IMR-90 (cell line): ENCODE results near the gene FBLN7. TPM values are rescaled to one million over a fixed set of nuclear protein-coding genes. Genes with fewer than 3 reads are reported as not detected.

Source experiments
- ATAC-seq: fragments of 200-7000 bp; cut with Tn5 transposase; 2 replicates; pipeline ENCODE4 v1.9.1; 2020; ENCODE audit warnings: low read depth, mild to moderate bottlenecking, moderate library complexity
- BruUV-seq: library from RNA; stranded (reverse); fragments of 400-500 nt; replicated peaks from 2 replicates; lab custom pipeline; 2021; lab: Mats Ljungman, UMichigan
- CTCF ChIA-PET: fragments of 300-600 bp; formaldehyde crosslinking; extraction: SDS; loops from one replicate; lab custom pipeline; 2021; ENCODE audit warnings: antibody characterized with exemption; lab: Yijun Ruan, JAX
- POLR2A ChIA-PET: fragments of 300-600 bp; sonication (Branson Sonifier 250); formaldehyde crosslinking; loops from one replicate; lab custom pipeline; 2022; ENCODE audit warnings: antibody characterized with exemption; ENCODE audit not compliant: unreplicated experiment; lab: Charles Lee
- DNase-seq: peaks from one replicate; pipeline ENCODE4 v3.0.0; 2013
- H2AFZ ChIP-seq: replicated peaks from 2 replicates; pipeline ENCODE3; 2013; ENCODE audit warnings: low read length, mild to moderate bottlenecking; ENCODE audit not compliant: poor library complexity
- H2AK5ac ChIP-seq: 2 replicates; pipeline ENCODE4 v1.6.1; 2013; ENCODE audit warnings: low read depth, low read length, inconsistent platforms
- H2AK9ac ChIP-seq: replicated peaks from 2 replicates; pipeline ENCODE3; 2013; ENCODE audit warnings: mild to moderate bottlenecking, low read depth, low read length, moderate library complexity; ENCODE audit not compliant: poor library complexity
- H2BK120ac ChIP-seq: 2 replicates; pipeline ENCODE4 v1.6.1; 2013; ENCODE audit warnings: low read depth, low read length, inconsistent platforms
- H2BK15ac ChIP-seq: 3 replicates; pipeline ENCODE4 v1.6.1; 2013; ENCODE audit warnings: low read depth, low read length, inconsistent platforms
- H2BK20ac ChIP-seq: 2 replicates; pipeline ENCODE4 v1.6.1; 2013; ENCODE audit warnings: low read depth, mild to moderate bottlenecking, inconsistent platforms, low read length, moderate library complexity
- H2BK5ac ChIP-seq: 2 replicates; pipeline ENCODE4 v1.6.1; 2013; ENCODE audit warnings: mild to moderate bottlenecking, low read depth, low read length, inconsistent platforms; ENCODE audit not compliant: poor library complexity, severe bottlenecking
- H3K14ac ChIP-seq: replicated peaks from 2 replicates; pipeline ENCODE4 v1.6.1; 2013; ENCODE audit warnings: low read depth, low read length, inconsistent platforms
- H3K18ac ChIP-seq: 2 replicates; pipeline ENCODE4 v1.6.1; 2013; ENCODE audit warnings: low read depth, low read length, control low read depth
- H3K23ac ChIP-seq: 2 replicates; pipeline ENCODE4 v1.6.1; 2013; ENCODE audit warnings: low read depth, low read length, inconsistent platforms
- H3K27ac ChIP-seq: 2 replicates; pipeline ENCODE4 v1.5.1; 2013; ENCODE audit warnings: mild to moderate bottlenecking, control low read depth, low read length; ENCODE audit not compliant: insufficient read depth
- H3K27me3 ChIP-seq: 2 replicates; pipeline ENCODE4 v1.6.1; 2013; ENCODE audit warnings: low read length; ENCODE audit not compliant: control insufficient read depth, insufficient read depth
- H3K36me3 ChIP-seq: 2 replicates; pipeline ENCODE4 v1.6.1; 2013; ENCODE audit warnings: low read length, mixed read lengths; ENCODE audit not compliant: control insufficient read depth, insufficient read depth
- H3K4ac ChIP-seq: 2 replicates; pipeline ENCODE4 v1.6.1; 2013; ENCODE audit warnings: low read depth, low read length, inconsistent platforms
- H3K4me1 ChIP-seq: 2 replicates; pipeline ENCODE4 v1.6.1; 2013; ENCODE audit warnings: low read length, mixed read lengths; ENCODE audit not compliant: control insufficient read depth, insufficient read depth
- H3K4me2 ChIP-seq: 2 replicates; pipeline ENCODE4 v1.6.1; 2013; ENCODE audit warnings: low read depth, mild to moderate bottlenecking, control low read depth, low read length, moderate library complexity
- H3K4me3 ChIP-seq: 2 replicates; pipeline ENCODE4 v1.5.1; 2013; ENCODE audit warnings: low read depth, mild to moderate bottlenecking, control low read depth, low read length, moderate library complexity; ENCODE audit not compliant: insufficient read depth
- H3K56ac ChIP-seq: 2 replicates; pipeline ENCODE4 v1.6.1; 2013; ENCODE audit warnings: low read length, inconsistent platforms; ENCODE audit not compliant: insufficient read depth; ENCODE audit errors: extremely low read depth
- H3K79me1 ChIP-seq, 2 experiments: 2 replicates each; pipeline ENCODE4 v1.6.1; 2013; ENCODE audit warnings: low read length in 2 of 2, inconsistent platforms in 1 of 2, low read depth in 1 of 2
- H3K9ac ChIP-seq: 2 replicates; pipeline ENCODE4 v1.6.1; 2013; ENCODE audit warnings: low read depth, low read length, control low read depth
- H3K9me1 ChIP-seq: 2 replicates; pipeline ENCODE4 v1.6.1; 2013; ENCODE audit warnings: low read length, inconsistent platforms; ENCODE audit not compliant: insufficient read depth
- H3K9me3 ChIP-seq: 2 replicates; pipeline ENCODE4 v1.6.1; 2013; ENCODE audit warnings: low read length; ENCODE audit not compliant: control insufficient read depth, insufficient read depth
- H4K20me1 ChIP-seq: 2 replicates; pipeline ENCODE4 v1.6.1; 2013; ENCODE audit warnings: low read length, inconsistent platforms; ENCODE audit not compliant: insufficient read depth
- H4K5ac ChIP-seq: 2 replicates; pipeline ENCODE4 v1.6.1; 2013; ENCODE audit warnings: mild to moderate bottlenecking, low read depth, low read length, control low read depth
- H4K8ac ChIP-seq, 2 experiments: 2 replicates each; pipeline ENCODE4 v1.6.1; 2013; ENCODE audit warnings: low read depth in 2 of 2, low read length in 2 of 2, control low read depth in 1 of 2, inconsistent platforms in 1 of 2
- H4K91ac ChIP-seq: 2 replicates; pipeline ENCODE4 v1.6.1; 2013; ENCODE audit warnings: low read depth, low read length, inconsistent platforms; ENCODE audit not compliant: insufficient read depth
- BHLHE40 ChIP-seq: fragments of 150-350 bp; IDR thresholded peaks from 2 replicates; pipeline ENCODE4 v1.6.1; 2016; ENCODE audit warnings: mild to moderate bottlenecking, low read depth, low read length
- CEBPB ChIP-seq: IDR thresholded peaks from 2 replicates; pipeline ENCODE4 v1.6.1; 2012; ENCODE audit warnings: low read depth, low read length, improper control_type of control experiment
- CHD1 ChIP-seq: IDR thresholded peaks from 2 replicates; pipeline ENCODE4 v1.6.1; 2012; ENCODE audit warnings: low read depth, low read length, improper control_type of control experiment
- FOS ChIP-seq: fragments of 150-350 bp; IDR thresholded peaks from 2 replicates; pipeline ENCODE4 v1.6.1; 2016; ENCODE audit warnings: low read depth, low read length
- MAFK ChIP-seq: IDR thresholded peaks from 2 replicates; pipeline ENCODE4 v1.6.1; 2012; ENCODE audit warnings: low read depth, low read length, improper control_type of control experiment
- MAZ ChIP-seq: IDR thresholded peaks from 2 replicates; pipeline ENCODE4 v1.6.1; 2012; ENCODE audit warnings: low read depth, mild to moderate bottlenecking, low read length, improper control_type of control experiment, moderate library complexity, borderline replicate concordance
- NFE2L2 ChIP-seq: fragments of 150-350 bp; IDR thresholded peaks from 2 replicates; pipeline ENCODE4 v1.6.1; 2016; ENCODE audit warnings: low read depth, mild to moderate bottlenecking, low read length
- POLR2A ChIP-seq: IDR thresholded peaks from 2 replicates; pipeline ENCODE4 v1.6.1; 2012; ENCODE audit warnings: mild to moderate bottlenecking, low read depth, low read length
- SMC3 ChIP-seq: fragments of 150-350 bp; IDR thresholded peaks from 2 replicates; pipeline ENCODE4 v1.6.1; 2016; ENCODE audit warnings: low read depth, mild to moderate bottlenecking, antibody characterized with exemption, low read length, moderate library complexity
- USF2 ChIP-seq: fragments of 150-350 bp; IDR thresholded peaks from 2 replicates; pipeline ENCODE4 v1.6.1; 2017; ENCODE audit warnings: mild to moderate bottlenecking, antibody characterized with exemption, low read length, low read depth
- WGBS, 2 experiments: methylation state at CpG; one replicate each; pipeline versions ENCODE4 v1.1.5 to v1.1.7; 2013; ENCODE audit warnings: missing lambda C conversion rate in 2 of 2; ENCODE audit not compliant: insufficient read length in 1 of 2; ENCODE audit errors: extremely low coverage in 2 of 2; 5-methylcytosine and 5-hydroxymethylcytosine counted together
- dilution Hi-C: fragments of 300-500 bp; cut with HindIII; formaldehyde crosslinking; loops from one replicate; pipeline ENCODE4 v1.14.3; 2018; ENCODE audit warnings: low sequenced_read_pairs; ENCODE audit not compliant: unreplicated experiment
- in situ Hi-C: fragments of 300-500 bp; cut with MboI; formaldehyde crosslinking; loops from 3 replicates; pipeline ENCODE4 v1.14.3; 2019; ENCODE audit warnings: low sequenced_read_pairs, inconsistent platforms, mixed read lengths
- intact Hi-C: fragments of 100-400 bp; cut with micrococcal nuclease; formaldehyde crosslinking; loops from 2 replicates; pipeline ENCODE4 v1.10.0; 2022
- polyA plus RNA-seq, 3 experiments: library from polyadenylated mRNA; depleted of rRNA; stranded (reverse); fragments of >200 nt; gene quantifications; 2 replicates each; pipeline ENCODE4 v1.2.3, GENCODE V29; 2012; ENCODE audit warnings: low replicate concordance in 1 of 3
- total RNA-seq: library from RNA; depleted of rRNA; stranded (reverse); fragments of >200 nt; gene quantifications from 2 replicates; pipeline ENCODE4 v1.2.3, GENCODE V29; 2012

FBLN7 gene
- total and polyA plus RNA-seq, 2 of the 4 experiments (the other 2 are of a cell fraction): 0.18 to 1.2 TPM

- no peak overlapping the region for H3K4me2 ChIP-seq
- no peak overlapping the region for H3K4ac ChIP-seq
- H3K9ac ChIP-seq: no peak overlapping the region
- 38% methylated on average over 15 of the region's 30 CpGs; no CpG with 5 or more reads in 1 of the 2 experiments for WGBS, 2 experiments
- no peaks in the 10 kb centered on the region for H4K20me1 ChIP-seq
- H2AFZ ChIP-seq: peak overlapping the region; percentile 70
- no peak for TF ChIP-seq POLR2A
- no peak for TF ChIP-seq NFE2L2
- no peak for TF ChIP-seq MAZ
- no peak for TF ChIP-seq BHLHE40
- TF ChIP-seq USF2: no peak
- no peak for TF ChIP-seq FOS
- no peak for TF ChIP-seq CEBPB
- no peak for TF ChIP-seq SMC3
- no peak for TF ChIP-seq MAFK
- TF ChIP-seq CHD1: no peak
- no peak overlapping the region for H3K4me3 ChIP-seq
- DNase-seq (no peak), ATAC-seq (no peak)
- H2BK5ac ChIP-seq: no peak overlapping the region
- no peak overlapping the region; the same call in 1 of the 2 replicates for H2AK5ac ChIP-seq
- in situ Hi-C loops (no loop called here), dilution Hi-C loops (no loop called here), intact Hi-C loops (no loop called here)
- no peak overlapping the region for H4K91ac ChIP-seq
- no peak overlapping the region for H2BK120ac ChIP-seq
- H3K18ac ChIP-seq: no peak overlapping the region
- no peak overlapping the region for H2AK9ac ChIP-seq
- no peak overlapping the region for H3K56ac ChIP-seq
- H3K79me1 ChIP-seq: no peaks in the 10 kb centered on the region
- CTCF ChIA-PET: no interaction called here
- no peaks in the 10 kb centered on the region for H3K36me3 ChIP-seq
- POLR2A ChIA-PET: no interaction called here
- no peak overlapping the region for H3K14ac ChIP-seq
- H4K5ac ChIP-seq: no peak overlapping the region
- no peaks in the 10 kb centered on the region for H3K9me3 ChIP-seq
- no peak overlapping the region for H2BK20ac ChIP-seq
- peaks cover 6% of the 10 kb centered on the region; the same call in 1 of the 2 replicates for H3K4me1 ChIP-seq
- no peak overlapping the region for H2BK15ac ChIP-seq
- no peaks in the 10 kb centered on the region for H3K27me3 ChIP-seq
- no TSS peak for BruUV-seq
- H4K8ac ChIP-seq: no peak overlapping the region
- no peak overlapping the region for H3K23ac ChIP-seq
- H3K27ac ChIP-seq: no peak overlapping the region
- H3K9me1 ChIP-seq: peaks cover 9% of the 10 kb centered on the region
Measured at GRCh38 chr2:112140205-112140802, 2.1 kb downstream of the FBLN7 start.
